H1 (cell line): ENCODE data around the gene SERAC1.

Source experiments
- ATF3 ChIP-seq: IDR thresholded peaks from 2 replicates; pipeline ENCODE4 v1.6.1; 2011; ENCODE audit warnings: low read depth, mild to moderate bottlenecking, low read length; ENCODE audit not compliant: insufficient read depth
- BRCA1 ChIP-seq: IDR thresholded peaks from 2 replicates; pipeline ENCODE4 v1.6.1; 2012; ENCODE audit warnings: low read depth, low read length, improper control_type of control experiment
- CREB1 ChIP-seq: IDR thresholded peaks from 2 replicates; pipeline ENCODE4 v1.6.1; 2012; ENCODE audit warnings: inconsistent platforms
- CTCF ChIP-seq, 3 experiments: IDR thresholded peaks; 1 replicate in 2 of 3; 2 replicates in 1 of 3; pipeline versions ENCODE4 v1.5.1 to v1.6.1; 2011; ENCODE audit warnings: low read length in 3 of 3, mild to moderate bottlenecking in 3 of 3, inconsistent platforms in 2 of 3, low read depth in 1 of 3, moderate library complexity in 1 of 3; ENCODE audit not compliant: insufficient read depth in 1 of 3; ENCODE audit errors: control extremely low read depth in 1 of 3
- EP300 ChIP-seq, 2 experiments: IDR thresholded peaks; 1 replicate in 1 of 2; 2 replicates in 1 of 2; pipeline ENCODE4 v1.6.1; 2011 to 2012; ENCODE audit warnings: low read depth in 2 of 2, low read length in 2 of 2, mild to moderate bottlenecking in 2 of 2, borderline replicate concordance in 1 of 2, inconsistent platforms in 1 of 2, moderate library complexity in 1 of 2
- HDAC6 ChIP-seq: IDR thresholded peaks from one replicate; pipeline ENCODE4 v1.7.1; 2012; ENCODE audit warnings: low read depth, mild to moderate bottlenecking, inconsistent platforms, low read length, moderate library complexity
- NRF1 ChIP-seq: IDR thresholded peaks from 2 replicates; pipeline ENCODE4 v1.6.1; 2011; ENCODE audit warnings: mild to moderate bottlenecking, low read depth, low read length, improper control_type of control experiment
- POLR2A ChIP-seq, 2 experiments: IDR thresholded peaks; 1 replicate in 1 of 2; 2 replicates in 1 of 2; pipeline ENCODE4 v1.6.1; 2011; ENCODE audit warnings: low read depth in 2 of 2, low read length in 2 of 2, mild to moderate bottlenecking in 2 of 2; ENCODE audit errors: control extremely low read depth in 1 of 2
- RFX5 ChIP-seq: IDR thresholded peaks from 2 replicates; pipeline ENCODE4 v1.6.1; 2011; ENCODE audit warnings: low read depth, low read length, improper control_type of control experiment, borderline replicate concordance
- SIX5 ChIP-seq: IDR thresholded peaks from 2 replicates; pipeline ENCODE4 v1.6.1; 2011; ENCODE audit warnings: mild to moderate bottlenecking, low read depth, low read length
- SP2 ChIP-seq: IDR thresholded peaks from 2 replicates; pipeline ENCODE4 v1.6.1; 2012; ENCODE audit warnings: mild to moderate bottlenecking, low read length, inconsistent platforms
- TCF12 ChIP-seq: IDR thresholded peaks from 2 replicates; pipeline ENCODE4 v1.6.1; 2011; ENCODE audit warnings: low read depth, mild to moderate bottlenecking, low read length

- TF ChIP-seq CTCF (IDR thresholded peaks at IDR 0.05; ENCODE audit: control extremely low read depth in 1 of 3, insufficient read depth in 1 of 3, low read depth in 1 of 3, low read length in 3 of 3) = no peak
- no peak for TF ChIP-seq NRF1
- no peak for TF ChIP-seq SIX5
- no peak for TF ChIP-seq BRCA1
- no peak for TF ChIP-seq SP2
- TF ChIP-seq EP300 (IDR thresholded peaks at IDR 0.05; ENCODE audit: borderline replicate concordance in 1 of 2, low read depth in 2 of 2, low read length in 2 of 2) = no peak
- no peak for TF ChIP-seq POLR2A (IDR thresholded peaks at IDR 0.05; ENCODE audit: control extremely low read depth in 1 of 2, low read depth in 2 of 2, low read length in 2 of 2)
- TF ChIP-seq RFX5 = no peak
- TF ChIP-seq TCF12 = no peak
- no peak for TF ChIP-seq CREB1
- TF ChIP-seq ATF3 = no peak
- no peak for TF ChIP-seq HDAC6
These were observed 9.9 kb downstream of the SERAC1 start for GRCh38 chr6:158158123-158158522.
